COLO829 (cell line): ENCODE measurements around the gene CCNI.
"Not testable (repeated sequence)": the region's sequence is repeated elsewhere in the genome, so short reads cannot be mapped to it uniquely, and the experiment has no call there.

Source experiments
- DNase-seq: peaks from one replicate; pipeline ENCODE4 v3.0.0; 2012; ENCODE audit warnings: low spot score

Gene CCNI, protein sequence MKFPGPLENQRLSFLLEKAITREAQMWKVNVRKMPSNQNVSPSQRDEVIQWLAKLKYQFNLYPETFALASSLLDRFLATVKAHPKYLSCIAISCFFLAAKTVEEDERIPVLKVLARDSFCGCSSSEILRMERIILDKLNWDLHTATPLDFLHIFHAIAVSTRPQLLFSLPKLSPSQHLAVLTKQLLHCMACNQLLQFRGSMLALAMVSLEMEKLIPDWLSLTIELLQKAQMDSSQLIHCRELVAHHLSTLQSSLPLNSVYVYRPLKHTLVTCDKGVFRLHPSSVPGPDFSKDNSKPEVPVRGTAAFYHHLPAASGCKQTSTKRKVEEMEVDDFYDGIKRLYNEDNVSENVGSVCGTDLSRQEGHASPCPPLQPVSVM

DNA sequence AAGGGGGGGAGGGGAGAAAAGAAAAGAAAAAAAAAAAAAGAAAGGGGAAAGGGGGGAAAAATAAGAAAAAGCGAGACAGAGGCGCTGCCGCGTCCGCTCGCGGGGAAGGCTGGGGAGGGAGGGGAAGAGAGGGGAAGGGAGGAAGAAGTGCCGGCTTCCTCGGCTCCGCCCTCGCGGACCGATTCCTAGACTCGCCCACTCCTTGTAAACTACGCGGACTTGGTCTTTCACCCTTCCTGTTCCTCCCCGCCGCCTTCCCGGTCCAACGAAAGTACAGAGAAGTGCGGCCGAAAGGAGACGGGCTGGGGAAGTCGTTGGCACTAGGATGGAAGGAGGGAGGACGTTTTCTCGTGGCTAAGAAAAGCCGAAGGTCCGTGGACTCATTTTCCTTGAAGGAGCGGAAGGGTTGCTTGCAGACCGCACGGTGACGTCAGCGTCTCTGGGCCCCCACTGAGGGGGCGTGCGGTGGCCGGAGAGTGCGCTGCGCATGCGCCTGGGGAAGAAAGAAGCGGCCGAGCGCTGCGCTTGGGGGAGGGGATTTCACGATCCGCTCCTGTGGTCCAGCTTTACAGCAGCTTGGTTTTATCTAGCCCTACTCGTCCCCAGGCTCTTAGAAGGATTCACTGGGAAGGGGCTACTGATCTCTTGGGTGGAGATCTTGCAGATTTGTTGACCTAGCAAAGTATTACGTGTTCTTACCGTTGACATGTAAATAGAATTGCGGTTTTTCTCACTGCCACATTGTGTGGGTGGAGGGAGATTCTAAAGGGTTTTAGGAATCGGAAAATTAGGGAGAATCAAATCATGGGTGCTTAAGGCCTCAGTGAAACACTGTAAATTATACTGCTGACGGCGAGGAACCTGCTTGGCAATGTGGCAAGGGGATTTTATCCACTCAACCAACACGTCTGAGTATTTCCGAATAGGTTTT lies at the start of gene CCNI:
CCNI (minus strand) TSS at position 121 of the 931 bp plus-strand sequence. CDS start 9,627 bp downstream, outside the sequence.
- peak; percentile 97 for DNase-seq

DNA sequence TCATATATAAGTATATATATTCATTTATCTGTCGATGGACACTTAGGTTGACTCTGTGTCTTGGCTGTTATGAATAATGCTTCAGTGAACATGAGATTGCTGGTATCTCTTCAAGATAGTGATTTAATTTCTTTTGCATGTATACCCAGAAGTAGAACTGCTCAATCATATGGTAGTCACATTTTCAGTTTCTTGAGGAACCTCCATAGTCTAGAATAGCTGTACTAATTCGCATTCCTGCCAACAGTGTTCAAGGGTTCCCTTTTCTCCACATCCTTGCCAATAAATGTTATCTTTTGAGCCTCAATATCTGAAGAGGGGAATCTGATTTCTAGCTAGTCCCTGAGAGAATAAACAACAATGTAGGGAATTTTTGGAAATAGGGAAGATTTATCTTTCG lies 48.8 kb upstream of the CCNI start:
- no peak for DNase-seq

DNA sequence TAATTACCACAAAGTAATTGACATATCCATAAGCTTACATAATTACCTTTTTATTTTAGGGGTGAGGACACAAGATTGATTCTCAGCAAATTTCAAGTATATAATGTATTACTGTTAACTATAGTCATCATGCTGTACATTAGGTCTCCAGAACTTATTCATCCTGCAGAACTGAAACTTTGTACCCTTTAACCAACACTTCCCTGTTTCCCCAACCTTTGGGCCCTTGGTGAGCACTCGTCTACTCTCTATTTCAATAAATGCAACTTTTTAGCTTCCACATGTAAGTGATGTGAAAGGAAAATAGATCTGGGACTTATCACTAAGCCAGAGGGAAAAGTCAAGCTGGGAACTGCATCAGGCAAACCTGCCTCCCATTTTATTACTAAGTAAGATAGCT lies 47.6 kb upstream of the CCNI start:
- no peak for DNase-seq

- DNase-seq = no peak
Observed at GRCh38 chr4:77122656-77123055, 46.9 kb upstream of the CCNI start.

GRCh38 chr4:77121736-77122240 lies 46.0 kb upstream of the CCNI start:
- DNase-seq = no peak

- DNase-seq = no peak
Observed at GRCh38 chr4:77120886-77121508, 45.2 kb upstream of the CCNI start.

DNA sequence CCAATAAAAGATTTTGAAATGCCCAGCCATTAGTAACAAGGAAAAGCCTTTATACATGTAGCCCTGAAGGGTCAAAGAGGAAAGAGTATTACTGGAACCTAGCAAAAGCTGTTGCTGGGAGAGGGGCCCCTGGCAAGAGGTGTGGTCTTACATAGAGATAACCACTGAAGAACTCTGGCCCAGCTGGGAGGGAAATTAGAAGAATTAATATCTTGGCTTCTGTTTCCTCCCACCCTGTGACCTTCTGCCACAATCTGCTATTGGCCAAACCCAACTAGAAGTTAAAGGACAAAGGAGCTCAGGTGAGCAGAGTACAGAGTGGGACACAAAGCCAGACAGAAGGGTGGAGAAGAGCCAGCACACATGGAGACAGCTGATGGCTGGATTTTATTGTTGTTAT lies 41.9 kb upstream of the CCNI start:
- no peak for DNase-seq

GRCh38 chr4:77113069-77113468 lies 37.3 kb upstream of the CCNI start:
- no peak for DNase-seq

DNA sequence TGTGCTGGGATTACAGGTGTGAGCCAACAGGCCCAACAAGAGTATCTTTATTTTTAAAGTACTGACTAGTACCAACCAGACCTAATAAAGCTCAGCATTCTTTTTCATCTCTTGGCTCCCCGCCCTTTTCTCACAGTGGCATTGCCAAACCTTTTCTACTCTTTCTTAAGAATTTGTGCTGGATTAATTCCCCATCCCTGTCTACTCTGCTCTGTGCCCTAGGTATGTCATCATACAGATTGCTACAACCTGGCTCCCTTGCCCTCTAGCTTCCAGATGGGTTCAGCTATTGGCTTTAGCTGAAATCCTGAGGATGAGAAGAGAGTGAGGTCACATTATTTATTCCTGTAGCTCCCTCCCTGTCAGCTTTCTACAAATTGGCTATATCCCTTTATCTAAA lies 34.9 kb upstream of the CCNI start:
- no peak for DNase-seq

DNA sequence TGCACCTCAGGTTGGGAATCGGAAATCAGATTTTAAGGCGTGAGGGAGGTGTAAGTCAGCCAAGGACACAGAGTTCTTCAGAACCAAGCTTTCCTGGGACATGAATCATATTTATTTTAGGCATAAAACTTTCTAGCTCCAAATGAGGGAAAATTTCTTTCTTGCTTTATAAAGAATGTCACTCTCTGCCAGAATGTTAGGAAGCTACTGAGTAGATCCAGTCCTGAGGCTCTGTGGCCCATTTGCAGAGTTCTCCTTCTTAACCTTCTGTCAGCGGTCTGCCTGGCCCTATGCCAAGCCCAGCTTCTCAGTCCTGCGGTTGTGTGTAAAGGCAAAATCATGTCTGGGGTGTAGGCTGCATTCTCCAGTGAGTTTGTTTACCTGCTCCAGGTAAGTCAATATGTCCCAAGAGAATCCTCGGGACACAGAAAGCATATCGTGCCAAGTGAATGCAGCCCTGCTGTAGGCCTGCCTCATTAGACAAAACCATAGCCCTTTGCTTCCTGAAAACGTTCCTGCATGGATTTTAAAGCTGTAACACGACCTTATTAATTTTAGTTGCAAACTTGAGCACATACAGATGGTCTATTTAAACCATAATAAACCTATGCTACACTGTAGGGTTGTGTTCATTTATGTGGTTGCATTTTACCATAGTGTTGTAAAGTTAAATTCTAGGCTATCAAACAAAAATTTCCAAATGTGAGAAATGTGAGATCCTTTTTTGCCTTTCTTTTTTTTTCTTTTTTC lies 29.2 kb upstream of the CCNI start:
- no peak for DNase-seq

GRCh38 chr4:77104388-77104787 lies 28.6 kb upstream of the CCNI start:
- no peak for DNase-seq

GRCh38 chr4:77100234-77100633 lies 24.4 kb upstream of the CCNI start:
- peak; percentile 25 for DNase-seq

DNA sequence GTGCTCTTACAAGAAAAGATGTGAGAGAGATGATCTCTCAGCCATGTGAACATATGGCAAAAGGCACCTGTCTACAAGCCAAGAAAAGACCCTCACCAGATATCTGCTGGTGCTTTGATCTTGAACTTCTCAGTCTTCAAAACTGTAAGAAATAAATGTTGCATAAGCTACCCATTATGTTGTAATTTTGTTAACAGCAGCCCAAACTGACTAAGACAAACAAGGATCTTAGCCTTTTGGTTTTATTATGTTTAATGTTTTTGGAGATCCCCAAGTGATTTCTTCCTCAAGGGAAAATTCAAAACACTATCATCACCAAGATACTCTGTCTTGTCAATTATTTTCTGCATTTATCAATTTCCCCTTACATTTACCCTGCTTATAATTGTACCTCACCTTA lies 21.8 kb upstream of the CCNI start:
- no peak for DNase-seq

DNA sequence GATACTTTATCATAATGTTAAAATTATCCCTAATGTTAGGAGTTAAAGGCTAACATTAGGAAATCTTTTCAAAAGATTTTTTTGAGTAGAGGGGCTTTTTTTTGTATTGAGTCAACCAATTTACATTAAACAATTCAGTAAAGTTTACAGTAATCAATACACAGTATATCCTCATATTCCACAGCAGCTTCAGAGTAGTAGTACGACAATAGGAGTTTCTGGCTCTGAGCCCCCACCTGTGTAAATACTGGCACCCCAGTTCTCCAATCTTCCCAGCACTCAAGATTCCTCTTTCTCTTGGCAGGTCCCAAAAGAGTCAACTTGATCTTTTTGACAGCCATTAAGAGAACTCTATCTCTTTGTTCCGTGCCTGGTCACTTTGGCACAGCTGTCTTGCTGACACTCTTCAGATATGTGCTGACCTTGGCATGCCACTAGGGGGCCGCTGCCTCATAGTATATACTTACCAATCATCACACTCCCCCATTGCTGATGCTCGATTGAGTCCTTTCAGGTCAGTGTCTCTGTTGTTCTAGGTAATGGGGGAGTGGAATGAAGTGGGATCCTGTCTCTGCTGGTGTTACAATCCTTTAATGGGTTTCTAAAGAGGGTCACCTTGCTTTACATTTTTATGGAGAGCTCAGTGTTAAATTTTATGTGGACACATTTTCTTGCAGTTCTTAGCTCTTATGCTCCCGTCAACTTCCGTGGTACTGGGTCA lies 19.5 kb upstream of the CCNI start:
- DNase-seq = peak; percentile 75

DNA sequence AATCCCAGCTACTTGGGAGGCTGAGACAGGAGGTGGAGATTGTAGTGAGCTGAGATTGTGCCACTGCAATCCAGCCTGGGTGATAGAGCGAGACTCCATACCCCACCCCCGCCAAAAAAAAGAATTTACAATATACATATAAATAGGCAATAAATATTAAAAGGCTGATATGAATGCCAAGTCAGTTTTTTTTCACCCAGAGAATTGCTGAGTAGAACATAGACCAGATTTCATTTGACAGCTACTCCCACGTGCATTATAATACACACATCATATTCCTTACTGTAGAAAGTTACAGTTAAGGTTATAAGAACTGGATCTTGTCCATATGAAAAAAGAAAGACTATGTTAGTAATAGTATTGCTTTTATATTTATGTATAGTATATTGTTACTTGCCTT lies 18.7 kb upstream of the CCNI start:
- DNase-seq = no peak

- DNase-seq = no peak
Observed at GRCh38 chr4:77093401-77093800, 17.6 kb upstream of the CCNI start.

DNA sequence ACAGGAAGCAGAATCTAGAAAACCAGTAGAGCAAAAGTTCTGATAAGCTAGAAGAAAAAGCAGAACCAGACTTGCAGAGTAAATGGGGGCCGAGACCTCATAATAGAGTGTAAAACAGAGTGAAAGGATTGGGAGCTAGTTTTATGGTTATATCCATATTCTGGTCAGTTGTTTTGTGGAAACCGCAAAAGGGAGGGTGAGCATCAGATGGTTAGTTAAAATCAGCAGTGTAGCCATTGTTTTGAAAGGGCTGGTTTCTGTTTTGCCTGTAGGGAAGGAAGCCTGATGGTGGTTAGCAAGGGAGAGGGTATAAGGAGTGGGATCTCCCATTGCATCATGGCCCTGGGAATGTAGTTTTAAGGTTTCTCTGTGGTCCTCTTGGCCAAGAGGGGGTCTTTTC lies 17.2 kb upstream of the CCNI start:
- DNase-seq = no peak

DNA sequence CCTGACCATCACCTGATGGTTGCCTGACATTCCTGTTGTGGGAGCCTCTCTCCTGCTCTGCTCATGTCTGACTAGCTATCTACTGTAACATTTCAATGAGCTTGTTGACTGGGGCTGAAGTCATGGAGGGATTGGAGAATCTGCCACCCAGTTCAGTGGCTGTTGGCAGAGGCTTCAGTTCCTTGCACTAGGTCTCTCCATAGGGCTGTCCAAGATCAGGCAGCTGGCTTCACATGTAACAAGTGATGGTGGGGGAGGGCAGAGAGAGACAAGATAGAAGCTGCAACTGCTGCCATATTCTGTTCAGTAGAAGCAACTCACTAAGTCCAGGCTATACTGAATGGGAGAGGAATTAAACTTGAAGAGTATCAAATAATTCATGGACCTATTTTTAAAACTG lies 14.1 kb upstream of the CCNI start:
- no peak for DNase-seq

DNA sequence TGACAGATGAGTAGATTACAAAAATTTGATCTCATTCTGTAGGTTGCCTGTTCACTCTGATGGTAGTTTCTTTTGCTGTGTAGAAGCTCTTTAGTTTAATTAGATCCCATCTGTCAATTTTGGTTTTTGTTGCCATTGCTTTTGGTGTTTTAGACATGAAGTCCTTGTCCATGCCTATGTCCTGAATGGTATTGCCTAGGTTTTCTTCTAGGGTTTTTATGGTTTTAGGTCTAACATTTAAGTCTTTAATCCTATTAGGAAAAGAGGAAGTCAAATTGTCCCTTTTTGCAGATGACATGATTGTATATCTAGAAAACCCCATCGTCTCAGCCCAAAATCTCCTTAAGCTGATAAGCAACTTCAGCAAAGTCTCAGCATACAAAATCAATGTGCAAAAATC lies 11.2 kb upstream of the CCNI start:
- not testable (repeated sequence) for DNase-seq

GRCh38 chr4:77084019-77084639 lies 8.3 kb upstream of the CCNI start:
- DNase-seq = no peak
